ENCODE results near the gene USP48. TPM values are rescaled to one million over a fixed set of nuclear protein-coding genes. Genes with fewer than 3 reads are reported as not detected.

The USP48 gene
- total and polyA plus RNA-seq, 2 of the 13 experiments (the other 11 are each of a cell fraction or from before 2014, with no cell fraction given): 30.4 to 30.7 TPM

DNA sequence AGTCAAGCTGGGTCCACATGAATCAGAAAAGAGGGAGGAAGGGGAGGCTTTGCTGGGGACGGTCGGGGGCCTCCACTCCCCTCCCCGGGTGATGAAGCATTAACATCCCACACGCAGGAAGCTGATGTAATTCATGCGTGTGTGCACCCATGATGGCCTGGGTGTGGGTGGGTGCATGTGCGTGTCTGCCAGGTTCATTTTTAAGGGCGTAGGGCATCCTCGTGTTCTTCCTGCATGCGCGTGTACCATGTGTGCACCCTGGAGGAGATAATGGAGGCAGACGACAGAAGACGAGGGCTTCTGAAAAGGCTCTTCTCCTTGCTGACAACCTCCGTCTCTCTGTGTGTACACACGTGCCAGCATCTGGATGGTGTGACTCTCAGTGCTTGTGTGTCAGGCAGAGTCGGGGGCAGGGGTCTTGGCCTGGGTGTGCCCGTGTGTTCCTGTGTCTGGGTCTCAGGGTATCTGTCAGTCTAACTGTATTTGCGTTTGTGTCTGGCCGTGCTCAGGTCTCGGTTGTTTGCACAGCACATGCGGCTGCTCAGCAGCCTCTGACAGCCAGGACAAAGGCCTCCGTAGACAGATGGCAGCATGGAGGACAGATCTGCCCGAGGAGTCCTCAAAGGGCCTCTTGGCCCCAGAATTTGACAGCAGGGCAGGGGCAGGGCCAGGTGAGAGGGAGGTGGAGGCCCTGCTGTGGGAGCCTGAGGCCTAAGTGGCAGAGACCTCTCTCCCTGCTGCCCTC, 116.2 kb downstream of the USP48 start (continued):
- TF ChIP-seq, protein P1, sequence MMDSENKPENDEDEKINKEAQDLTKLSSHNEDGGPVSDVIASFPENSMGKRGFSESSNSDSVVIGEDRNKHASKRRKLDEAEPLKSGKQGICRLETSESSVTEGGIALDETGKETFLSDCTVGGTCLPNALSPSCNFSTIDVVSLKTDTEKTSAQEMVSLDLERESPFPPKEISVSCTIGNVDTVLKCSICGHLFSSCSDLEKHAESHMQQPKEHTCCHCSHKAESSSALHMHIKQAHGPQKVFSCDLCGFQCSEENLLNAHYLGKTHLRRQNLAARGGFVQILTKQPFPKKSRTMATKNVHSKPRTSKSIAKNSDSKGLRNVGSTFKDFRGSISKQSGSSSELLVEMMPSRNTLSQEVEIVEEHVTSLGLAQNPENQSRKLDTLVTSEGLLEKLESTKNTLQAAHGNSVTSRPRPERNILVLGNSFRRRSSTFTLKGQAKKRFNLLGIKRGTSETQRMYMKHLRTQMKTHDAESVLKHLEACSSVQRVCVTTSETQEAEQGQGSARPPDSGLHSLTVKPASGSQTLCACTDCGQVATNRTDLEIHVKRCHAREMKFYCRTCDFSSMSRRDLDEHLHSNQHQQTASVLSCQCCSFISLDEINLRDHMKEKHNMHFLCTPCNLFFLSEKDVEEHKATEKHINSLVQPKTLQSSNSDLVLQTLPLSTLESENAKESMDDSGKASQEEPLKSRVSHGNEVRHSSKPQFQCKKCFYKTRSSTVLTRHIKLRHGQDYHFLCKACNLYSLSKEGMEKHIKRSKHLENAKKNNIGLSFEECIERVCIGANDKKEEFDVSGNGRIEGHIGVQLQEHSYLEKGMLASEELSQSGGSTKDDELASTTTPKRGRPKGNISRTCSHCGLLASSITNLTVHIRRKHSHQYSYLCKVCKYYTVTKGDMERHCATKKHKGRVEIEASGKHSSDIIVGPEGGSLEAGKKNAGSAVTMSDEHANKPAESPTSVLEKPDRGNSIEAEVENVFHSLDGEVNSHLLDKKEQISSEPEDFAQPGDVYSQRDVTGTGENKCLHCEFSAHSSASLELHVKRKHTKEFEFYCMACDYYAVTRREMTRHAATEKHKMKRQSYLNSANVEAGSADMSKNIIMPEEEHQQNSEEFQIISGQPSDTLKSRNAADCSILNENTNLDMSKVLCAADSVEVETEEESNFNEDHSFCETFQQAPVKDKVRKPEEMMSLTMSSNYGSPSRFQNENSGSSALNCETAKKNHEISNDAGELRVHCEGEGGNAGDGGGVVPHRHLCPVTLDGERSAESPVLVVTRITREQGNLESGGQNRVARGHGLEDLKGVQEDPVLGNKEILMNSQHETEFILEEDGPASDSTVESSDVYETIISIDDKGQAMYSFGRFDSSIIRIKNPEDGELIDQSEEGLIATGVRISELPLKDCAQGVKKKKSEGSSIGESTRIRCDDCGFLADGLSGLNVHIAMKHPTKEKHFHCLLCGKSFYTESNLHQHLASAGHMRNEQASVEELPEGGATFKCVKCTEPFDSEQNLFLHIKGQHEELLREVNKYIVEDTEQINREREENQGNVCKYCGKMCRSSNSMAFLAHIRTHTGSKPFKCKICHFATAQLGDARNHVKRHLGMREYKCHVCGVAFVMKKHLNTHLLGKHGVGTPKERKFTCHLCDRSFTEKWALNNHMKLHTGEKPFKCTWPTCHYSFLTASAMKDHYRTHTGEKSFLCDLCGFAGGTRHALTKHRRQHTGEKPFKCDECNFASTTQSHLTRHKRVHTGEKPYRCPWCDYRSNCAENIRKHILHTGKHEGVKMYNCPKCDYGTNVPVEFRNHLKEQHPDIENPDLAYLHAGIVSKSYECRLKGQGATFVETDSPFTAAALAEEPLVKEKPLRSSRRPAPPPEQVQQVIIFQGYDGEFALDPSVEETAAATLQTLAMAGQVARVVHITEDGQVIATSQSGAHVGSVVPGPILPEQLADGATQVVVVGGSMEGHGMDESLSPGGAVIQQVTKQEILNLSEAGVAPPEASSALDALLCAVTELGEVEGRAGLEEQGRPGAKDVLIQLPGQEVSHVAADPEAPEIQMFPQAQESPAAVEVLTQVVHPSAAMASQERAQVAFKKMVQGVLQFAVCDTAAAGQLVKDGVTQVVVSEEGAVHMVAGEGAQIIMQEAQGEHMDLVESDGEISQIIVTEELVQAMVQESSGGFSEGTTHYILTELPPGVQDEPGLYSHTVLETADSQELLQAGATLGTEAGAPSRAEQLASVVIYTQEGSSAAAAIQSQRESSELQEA (CRISPR knock-in tag; IDR thresholded peaks at IDR 0.05; ENCODE audit: not compliant biosample characterization): no peak
- TF ChIP-seq, protein P2, sequence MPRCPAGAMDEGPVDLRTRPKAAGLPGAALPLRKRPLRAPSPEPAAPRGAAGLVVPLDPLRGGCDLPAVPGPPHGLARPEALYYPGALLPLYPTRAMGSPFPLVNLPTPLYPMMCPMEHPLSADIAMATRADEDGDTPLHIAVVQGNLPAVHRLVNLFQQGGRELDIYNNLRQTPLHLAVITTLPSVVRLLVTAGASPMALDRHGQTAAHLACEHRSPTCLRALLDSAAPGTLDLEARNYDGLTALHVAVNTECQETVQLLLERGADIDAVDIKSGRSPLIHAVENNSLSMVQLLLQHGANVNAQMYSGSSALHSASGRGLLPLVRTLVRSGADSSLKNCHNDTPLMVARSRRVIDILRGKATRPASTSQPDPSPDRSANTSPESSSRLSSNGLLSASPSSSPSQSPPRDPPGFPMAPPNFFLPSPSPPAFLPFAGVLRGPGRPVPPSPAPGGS (CRISPR knock-in tag; IDR thresholded peaks at IDR 0.05): no peak
- no peak for TF ChIP-seq ZNF891 (CRISPR knock-in tag; IDR thresholded peaks at IDR 0.05)
- no peak for TF ChIP-seq THYN1 (CRISPR knock-in tag; IDR thresholded peaks at IDR 0.05; ENCODE audit: borderline replicate concordance, low read depth)
- no peak for TF ChIP-seq ZNF589 (CRISPR knock-in tag; conservative IDR thresholded peaks at IDR 0.05)
- TF ChIP-seq PHB2 (IDR thresholded peaks at IDR 0.05; ENCODE audit: partially characterized antibody): no peak
- TF ChIP-seq ATRX (CRISPR knock-in tag; IDR thresholded peaks at IDR 0.05; ENCODE audit: borderline replicate concordance): no peak
- TF ChIP-seq, protein P3, sequence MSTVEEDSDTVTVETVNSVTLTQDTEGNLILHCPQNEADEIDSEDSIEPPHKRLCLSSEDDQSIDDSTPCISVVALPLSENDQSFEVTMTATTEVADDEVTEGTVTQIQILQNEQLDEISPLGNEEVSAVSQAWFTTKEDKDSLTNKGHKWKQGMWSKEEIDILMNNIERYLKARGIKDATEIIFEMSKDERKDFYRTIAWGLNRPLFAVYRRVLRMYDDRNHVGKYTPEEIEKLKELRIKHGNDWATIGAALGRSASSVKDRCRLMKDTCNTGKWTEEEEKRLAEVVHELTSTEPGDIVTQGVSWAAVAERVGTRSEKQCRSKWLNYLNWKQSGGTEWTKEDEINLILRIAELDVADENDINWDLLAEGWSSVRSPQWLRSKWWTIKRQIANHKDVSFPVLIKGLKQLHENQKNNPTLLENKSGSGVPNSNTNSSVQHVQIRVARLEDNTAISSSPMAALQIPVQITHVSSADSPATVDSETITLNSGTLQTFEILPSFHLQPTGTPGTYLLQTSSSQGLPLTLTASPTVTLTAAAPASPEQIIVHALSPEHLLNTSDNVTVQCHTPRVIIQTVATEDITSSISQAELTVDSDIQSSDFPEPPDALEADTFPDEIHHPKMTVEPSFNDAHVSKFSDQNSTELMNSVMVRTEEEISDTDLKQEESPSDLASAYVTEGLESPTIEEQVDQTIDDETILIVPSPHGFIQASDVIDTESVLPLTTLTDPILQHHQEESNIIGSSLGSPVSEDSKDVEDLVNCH (CRISPR knock-in tag; IDR thresholded peaks at IDR 0.05): no peak
- TF ChIP-seq PITX1 (CRISPR knock-in tag; IDR thresholded peaks at IDR 0.05): no peak
- TF ChIP-seq, protein P4, sequence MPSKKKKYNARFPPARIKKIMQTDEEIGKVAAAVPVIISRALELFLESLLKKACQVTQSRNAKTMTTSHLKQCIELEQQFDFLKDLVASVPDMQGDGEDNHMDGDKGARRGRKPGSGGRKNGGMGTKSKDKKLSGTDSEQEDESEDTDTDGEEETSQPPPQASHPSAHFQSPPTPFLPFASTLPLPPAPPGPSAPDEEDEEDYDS (CRISPR knock-in tag; IDR thresholded peaks at IDR 0.05): no peak
- TF ChIP-seq, protein P5, sequence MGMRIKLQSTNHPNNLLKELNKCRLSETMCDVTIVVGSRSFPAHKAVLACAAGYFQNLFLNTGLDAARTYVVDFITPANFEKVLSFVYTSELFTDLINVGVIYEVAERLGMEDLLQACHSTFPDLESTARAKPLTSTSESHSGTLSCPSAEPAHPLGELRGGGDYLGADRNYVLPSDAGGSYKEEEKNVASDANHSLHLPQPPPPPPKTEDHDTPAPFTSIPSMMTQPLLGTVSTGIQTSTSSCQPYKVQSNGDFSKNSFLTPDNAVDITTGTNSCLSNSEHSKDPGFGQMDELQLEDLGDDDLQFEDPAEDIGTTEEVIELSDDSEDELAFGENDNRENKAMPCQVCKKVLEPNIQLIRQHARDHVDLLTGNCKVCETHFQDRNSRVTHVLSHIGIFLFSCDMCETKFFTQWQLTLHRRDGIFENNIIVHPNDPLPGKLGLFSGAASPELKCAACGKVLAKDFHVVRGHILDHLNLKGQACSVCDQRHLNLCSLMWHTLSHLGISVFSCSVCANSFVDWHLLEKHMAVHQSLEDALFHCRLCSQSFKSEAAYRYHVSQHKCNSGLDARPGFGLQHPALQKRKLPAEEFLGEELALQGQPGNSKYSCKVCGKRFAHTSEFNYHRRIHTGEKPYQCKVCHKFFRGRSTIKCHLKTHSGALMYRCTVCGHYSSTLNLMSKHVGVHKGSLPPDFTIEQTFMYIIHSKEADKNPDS (CRISPR knock-in tag; IDR thresholded peaks at IDR 0.05): no peak
